Fibroblast of skin of left biceps (primary cell): ENCODE measurements around the gene SOX8.

Source experiments
- DNase-seq, 2 experiments: peaks; one replicate each; pipeline ENCODE4 v3.0.0-alpha.2; 2013; ENCODE audit warnings: low read depth in 2 of 2

Gene SOX8

DNA sequence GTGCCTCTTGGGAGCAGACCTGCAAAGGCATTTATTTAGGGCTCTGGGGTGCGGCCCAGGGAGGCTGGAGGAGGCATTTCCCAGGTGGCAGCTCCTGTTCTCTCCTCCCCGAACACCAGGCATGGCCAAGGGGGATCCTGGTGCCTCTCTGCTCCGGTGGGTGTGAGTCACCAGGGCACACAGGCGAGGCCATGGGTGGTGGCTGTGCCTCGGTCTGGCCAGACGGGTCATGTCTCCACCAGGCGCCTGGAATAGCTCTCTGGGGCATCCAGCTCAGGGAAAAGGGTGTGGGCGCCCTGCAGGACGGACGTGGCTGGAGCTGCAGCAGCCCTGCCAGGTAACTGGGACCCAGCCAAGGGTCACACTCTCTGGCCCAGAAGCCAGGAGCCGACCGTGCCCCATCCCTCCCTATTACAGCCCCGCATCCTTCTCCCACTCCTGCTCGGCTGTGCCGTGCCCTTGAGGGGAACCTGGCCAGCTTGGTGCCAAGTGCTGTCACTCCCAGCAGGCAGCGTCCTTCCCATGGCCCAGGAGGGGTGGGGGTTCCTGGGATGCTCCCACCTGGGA is 25.8 kb downstream of the SOX8 start:
- no peak for DNase-seq

DNA sequence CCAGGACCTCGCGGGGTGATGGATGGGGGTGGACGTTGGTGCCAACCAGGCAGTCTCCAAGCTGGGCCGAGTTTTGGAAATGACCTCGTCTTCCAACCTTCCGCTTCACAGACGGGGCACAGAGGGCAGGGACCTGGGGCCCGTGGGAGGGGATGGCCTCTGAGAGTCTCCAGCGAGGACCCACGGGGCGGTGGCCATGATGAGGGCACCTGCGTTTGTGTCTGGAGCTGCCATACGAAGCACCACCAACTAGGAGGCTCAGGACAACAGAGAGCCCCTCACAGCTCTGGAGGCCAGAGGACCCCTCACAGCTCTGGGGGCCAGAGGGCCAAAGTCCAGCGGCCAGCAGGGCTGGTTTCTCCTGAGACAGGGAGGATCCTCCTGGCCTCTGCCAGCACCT is 26.5 kb downstream of the SOX8 start:
- DNase-seq = no peak

DNA sequence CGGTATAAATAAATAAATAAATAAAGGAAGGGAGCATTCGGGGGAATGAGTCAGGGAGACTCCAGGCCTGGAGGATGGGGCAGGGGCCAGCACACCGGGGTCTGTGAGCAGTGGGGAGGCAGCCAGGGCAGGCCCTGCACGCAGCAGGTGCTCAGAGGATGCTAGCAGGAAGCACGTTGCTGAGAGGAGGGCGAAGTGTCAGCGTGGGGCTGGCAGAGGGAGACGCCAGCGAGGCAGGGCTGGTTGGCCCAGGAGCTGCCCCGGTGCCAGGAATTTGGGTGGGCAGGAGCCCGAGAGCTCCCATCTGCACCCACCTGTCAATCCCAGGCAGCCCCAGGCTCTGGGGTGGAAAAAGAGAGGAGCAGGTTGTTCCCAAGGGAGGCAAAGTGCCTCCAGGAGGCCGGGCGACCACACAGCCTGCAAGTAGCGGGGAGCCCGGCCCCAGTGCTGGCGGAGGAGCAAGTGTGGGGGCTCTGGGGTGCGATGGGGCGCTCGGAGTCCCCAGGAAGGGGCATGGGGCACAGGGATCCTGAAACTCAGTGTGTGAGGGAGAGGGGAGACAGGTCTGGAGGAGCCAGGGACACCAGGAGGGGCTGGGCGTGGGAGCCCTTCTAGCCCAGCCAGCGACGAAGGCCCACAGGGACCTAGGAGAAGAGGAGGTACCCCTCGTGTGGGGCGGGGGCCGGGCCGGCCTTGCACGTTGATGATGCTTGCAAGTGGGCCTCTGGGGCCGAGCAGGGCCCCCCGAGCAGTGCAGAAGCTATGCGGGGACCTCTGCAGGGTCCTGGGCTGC is 28.0 kb downstream of the SOX8 start:
- DNase-seq = no peak

DNA sequence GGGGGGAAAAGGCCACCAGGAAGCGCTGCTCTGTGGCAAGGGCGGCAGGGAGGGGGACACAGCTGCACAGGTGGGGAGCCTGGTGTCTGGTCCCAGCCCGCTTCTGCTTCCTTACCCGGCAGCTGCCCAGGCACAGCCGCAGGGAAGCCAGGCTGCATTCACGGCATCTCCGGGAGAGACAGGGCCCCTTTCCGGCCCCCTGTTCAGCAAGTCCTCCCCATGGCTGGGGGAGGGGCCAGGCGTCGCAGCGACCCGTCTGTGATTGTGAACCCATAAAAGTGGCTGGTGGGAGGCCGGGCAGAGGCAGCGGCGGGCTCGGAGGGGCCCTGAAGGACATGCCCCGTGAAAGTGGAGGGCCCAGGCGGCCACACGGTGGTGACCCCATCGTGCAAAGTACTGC is 28.7 kb downstream of the SOX8 start:
- no peak for DNase-seq

DNA sequence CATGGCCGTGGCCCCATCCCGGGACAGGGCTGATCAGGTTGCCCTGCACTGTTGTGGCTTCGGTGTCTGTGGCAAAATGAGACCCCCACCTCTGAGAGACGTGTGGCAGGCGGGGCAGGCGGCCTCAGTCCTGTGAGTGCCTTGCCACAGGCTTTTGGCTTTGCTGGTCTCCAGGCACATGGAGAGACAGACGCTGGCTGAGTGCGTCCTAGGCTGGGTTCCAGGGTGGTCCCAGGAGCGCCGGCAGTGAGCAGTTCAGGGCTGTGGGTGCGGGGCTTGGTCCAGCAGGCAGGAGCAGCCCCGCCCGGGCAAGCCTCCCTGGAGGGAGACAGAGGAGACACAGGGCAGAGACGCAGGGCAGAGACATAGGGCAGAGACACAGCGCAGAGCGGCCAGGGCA is 29.2 kb downstream of the SOX8 start:
- no peak for DNase-seq

DNA sequence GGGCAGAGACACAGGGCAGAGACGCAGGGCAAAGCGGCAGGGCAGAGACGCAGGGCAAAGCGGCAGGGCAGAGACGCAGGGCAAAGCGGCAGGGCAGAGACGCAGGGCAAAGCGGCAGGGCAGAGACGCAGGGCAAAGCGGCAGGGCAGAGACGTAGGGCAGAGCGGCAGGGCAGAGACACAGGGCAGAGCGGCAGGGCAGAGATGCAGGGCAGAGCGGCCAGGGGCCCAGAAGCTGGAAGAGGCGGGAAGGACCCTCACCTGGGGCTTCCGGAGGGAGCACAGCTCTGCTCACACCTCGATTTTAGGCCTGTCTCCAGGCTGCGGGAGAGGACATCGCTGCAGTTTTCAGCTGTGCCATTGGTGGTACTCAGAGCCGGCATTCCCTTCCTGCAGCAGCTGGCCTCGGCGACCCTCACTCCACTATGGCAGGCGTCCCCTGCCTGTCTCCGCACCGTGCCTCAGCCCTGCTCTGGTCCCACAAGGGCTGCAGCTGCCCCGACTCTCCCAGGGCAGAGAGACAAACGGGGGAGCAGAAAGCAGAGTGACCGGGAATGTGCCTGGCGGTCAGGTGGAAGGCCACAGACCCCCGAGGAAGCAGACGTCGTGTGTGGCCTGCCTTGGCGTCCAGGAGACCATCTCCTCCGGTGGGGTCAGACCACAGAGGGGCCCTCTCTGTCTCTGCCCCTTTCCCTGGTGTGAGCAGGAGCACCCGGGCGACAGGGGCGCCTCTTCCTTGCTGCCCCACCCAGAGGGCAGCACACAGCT is 29.9 kb downstream of the SOX8 start:
- DNase-seq = no peak

DNA sequence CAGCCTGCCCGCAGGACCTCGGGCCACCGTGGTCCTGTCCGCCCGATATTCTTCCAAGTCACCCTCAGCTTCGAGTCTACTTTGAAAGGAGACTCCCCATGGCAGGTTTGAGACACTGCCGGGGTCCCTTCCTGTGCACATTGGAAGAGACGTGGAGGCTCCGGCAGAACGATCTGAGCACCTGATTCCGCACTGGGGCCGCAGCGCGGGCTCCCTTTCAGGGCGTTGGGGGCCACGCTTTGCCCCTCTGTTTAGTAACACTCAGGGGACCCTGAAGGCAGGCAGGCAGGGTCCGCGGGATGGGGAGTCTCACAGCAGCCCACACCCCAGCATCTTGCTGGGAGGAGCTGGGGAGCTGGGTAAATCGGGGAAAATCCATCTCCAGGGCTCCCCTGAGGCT is 30.6 kb downstream of the SOX8 start:
- DNase-seq = no peak

DNA sequence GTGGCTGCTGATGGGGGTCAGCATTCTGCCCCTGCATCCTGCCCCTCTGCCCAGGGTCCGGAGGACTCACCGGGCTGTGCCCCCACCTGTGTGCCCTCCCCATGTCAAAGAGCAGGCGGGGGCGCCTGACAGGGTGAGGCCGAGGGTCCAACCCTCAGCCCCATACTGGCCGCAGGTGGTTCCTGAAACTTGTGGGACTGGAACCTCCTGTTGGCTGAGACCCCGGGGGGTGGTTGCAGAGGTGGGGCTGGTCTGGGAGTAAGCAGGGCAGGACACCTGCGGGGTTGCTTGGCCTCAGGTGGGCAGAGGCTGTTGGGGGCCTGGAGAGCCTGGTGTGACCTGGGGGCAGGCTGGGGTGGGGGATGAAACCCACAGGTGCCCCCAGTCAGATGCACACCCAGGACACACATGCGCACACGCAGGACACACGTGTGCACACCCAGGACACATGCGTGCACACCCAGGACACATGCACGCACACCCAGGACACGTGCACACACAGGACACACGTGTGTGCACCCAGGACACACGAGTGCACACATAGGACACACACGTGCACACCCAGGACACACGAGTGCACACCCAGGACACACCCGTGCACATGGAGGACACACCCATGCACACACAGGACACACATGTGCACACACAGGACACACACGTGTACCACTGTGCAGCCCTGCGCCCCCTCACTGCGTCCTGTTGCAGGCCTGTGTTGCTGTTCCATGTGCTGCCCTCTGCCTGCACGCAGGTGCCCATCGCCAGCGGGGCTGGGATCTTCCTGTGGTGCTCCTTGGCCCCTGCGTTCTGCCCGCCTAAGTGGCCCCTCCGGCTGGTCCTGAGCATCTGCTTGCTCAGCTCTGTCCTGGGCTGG is 31.4 kb downstream of the SOX8 start:
- DNase-seq = no peak

DNA sequence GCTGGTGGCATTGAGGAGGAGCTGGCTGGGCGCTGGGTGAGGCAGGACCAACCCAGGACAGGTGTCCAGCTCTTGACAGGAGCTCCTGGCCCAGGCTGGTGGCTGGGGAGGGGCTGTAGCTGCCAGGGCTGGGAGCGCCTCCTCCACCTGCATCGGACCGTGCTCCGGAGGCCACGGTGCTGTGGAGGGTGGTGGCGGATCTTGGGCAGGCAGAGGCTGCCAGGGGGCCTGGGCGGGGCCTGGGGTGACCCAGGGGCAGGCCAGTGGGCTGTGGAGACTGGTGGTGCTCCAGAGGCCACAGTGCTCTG is 32.0 kb downstream of the SOX8 start:
- DNase-seq = no peak

DNA sequence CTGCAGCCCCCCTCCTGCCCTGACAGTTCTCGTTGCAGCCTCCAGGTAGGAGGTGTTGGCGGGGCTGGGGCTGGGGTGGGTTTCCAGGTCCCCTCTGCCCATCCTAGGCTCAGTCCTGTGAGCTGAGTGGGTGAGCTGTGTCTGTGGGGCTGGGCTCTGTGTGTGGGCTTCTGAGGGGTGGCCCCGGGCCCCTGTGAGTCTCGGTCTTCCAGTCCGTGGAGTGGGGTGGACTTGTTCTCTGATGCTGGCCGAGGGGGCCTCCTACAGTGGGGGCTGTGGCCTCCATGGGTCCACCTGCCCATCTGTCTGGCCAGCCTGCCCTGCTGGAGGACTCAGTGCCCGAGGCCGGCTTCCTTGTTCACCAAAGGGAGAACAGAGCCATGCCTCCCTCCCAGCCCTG is 32.7 kb downstream of the SOX8 start:
- DNase-seq = no peak

DNA sequence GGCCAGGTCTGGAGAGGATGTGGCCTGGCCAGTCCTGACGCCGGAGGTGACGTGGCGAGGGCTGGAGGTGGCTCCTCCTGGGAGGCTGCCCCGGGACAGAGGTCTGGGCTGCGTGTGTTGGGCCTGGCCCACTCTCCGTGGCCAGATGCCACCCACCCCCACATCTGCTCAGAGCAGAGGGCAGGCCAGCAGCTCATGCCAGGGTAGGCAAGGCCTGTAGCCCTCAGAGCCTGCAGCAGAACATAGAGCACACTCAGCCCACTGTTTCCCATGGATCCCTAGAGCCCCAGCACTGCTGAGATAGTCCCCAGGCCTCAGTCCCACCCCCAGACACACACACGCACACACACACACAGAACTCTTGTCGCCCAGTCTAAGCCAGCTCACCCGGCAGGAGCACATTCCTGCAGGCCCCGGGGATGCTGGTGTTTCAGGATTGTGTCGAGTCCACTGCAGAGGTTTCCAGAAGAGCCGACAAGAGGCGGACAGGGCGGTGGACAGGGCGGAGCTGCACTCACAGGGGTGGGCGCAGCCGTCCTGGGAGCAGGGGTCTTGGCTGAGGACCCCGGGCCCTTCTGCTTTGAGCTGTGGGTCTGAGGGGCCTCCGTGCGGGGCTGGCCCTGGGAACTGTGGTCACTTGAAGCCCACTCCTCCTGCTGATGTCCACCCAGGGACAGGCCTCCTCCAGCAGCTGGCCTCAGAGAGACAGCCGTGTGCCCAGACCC is 33.4 kb downstream of the SOX8 start:
- no peak for DNase-seq

DNA sequence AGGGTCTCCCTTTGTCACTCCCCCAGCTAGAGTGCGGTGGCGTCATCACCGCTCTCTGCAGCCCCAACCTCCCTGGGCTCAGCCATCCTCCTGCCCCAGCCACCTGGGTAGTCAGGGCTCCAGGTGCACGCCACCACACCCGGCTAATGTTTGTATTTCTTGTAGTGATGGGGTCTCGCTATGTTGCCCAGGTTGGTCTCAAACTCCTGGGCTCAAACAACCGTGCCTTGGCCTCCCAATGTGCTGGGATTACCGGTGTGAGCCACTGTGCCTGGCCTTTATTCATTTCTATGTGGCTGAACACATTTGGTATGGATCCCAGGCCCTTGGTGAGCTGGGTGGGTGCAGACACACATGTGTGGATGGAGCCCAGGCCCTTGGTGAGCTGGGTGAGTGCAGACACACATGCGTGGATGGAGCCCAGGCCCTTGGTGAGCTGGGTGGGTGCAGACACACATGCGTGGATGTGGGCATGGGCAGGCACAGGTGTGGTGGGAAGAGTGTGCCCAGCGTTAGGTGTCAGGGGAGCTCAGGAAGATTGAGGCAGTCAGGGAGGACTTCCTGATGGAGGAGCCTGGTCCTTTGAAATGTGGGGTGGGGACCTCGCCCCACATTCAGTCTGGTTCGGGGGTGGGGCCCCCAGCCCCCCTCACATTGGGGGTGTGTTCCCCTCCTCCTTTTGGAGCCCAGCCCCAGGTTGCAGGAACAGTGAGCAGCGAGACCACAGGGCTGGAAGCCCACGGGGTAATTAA is 37.1 kb downstream of the SOX8 start:
- DNase-seq = no peak

DNA sequence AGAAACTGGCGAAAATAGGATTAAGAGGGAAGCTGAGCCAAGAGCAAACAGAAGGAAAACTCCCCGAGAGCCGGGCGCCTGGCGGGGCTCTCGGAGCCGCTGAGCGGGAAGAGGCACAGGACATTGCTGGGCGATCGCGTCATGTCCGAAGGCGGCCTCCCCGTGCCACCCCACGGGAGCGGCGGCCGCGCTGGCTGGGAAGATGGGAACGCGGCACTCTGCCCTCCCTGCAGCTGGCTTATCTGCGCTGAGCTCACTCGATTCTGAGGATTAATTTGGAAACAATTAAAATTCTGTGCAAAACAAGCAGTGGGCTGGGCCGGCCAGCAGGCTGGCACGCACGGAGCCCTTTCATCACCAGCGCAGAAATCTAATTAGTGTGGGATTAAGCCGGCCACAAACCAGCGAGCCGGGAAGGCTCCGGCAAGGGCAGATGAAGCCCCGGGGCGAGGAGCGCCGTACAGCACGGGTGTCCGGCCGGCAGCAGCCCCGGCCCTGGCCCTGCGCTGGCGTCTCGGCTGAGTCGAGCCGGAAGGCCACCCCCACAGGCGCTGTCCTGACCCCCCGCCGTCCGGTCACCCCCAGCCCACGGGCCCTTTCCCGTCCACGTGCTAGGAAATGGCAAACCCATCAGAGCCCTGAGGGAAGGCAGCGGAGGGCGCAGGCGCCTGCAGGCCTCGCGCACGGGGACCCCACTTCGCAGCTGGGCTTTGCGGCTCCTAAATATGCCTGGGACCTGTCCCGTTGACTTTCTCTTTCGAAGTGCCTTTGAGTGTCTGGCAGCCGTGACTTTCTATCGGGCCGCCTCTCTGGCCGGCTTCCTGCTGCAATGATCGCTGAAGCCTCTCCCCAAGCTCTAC is 37.9 kb downstream of the SOX8 start:
- no peak for DNase-seq

DNA sequence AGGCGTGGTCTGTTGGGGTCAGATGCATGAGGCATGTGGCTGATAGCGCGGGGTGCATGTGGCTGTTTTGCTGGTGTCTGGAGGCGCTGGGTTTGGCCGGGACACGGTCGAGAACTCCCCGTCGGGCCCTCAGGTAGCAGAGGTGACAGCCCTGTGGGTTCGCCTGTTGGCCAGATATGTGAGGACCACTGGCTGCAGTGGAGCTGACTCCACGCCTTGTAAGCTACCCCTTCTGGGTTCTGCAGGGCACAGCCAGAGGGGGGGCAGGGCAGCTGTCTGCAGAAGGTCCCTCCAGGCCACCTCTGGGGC is 38.5 kb downstream of the SOX8 start:
- DNase-seq = no peak

DNA sequence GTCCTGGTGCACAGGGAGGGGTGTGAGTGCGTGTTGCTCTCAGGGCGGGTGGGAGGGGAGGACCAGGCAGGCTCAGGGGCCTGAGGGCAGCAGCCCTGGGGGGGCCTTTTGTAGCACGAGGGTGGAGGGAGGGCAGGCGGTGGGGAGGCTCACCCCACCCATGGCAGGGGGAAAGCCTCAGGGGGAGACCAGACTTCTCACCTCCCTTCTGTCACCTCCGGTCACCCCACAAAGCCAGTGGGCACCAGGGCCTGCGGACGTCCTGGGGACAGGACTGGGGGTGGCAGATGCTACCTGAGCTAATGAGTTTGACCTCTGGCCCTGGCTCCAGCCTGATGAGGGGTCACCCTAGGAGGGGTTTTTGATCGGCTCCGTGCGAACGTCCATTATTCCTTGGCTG is 39.0 kb downstream of the SOX8 start:
- no peak for DNase-seq

DNA sequence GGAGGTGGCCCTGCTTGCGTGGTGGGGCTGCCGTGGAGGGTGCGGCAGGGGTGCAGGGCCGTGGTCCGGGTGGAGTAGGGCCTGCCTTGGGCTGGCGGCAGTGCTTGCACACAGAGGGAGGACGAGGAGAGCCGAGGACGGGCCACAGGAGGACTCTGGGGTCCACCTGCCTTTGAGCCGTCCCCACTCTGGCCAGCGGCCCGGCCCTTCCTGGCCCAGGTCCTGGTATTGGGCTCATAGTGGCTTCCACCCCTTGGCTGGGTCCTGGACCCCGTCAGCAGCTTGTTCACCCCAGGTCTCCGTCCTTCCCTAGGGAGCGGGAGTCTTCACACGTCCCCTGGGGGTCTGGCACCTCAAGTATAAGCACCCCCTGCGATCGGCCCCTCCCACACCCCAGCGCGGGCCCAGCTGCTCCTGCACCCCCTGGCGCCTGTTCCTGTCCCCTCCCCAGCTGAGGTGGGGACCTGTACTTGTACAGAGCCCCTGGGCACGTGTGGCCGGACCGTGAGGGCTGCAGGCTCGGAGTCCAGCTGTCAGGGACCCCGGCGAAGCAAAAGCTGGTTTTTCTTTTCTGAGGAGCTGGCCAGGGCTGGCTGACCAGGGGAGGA is 40.1 kb downstream of the SOX8 start:
- DNase-seq = no peak

DNA sequence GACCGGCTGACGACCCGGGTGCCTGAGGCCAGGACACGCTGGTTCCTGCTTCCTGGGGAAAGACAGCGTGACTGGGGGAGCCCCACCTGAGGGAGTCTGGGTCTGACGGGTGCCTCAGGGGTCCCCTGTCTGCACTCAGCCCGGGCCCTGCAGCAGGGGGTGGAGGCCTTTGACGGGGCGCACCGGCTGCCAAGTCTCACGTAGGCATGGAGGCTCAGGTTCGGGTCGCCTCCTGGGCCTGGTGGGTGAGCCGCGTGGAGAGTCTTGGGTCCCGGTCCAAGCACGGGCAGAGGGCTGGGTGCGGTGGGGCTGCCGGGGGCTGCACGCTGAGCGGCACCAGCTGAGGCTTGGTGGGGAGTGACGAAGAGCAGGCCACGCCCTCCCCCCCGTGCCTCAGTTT is 40.9 kb downstream of the SOX8 start:
- no peak for DNase-seq

DNA sequence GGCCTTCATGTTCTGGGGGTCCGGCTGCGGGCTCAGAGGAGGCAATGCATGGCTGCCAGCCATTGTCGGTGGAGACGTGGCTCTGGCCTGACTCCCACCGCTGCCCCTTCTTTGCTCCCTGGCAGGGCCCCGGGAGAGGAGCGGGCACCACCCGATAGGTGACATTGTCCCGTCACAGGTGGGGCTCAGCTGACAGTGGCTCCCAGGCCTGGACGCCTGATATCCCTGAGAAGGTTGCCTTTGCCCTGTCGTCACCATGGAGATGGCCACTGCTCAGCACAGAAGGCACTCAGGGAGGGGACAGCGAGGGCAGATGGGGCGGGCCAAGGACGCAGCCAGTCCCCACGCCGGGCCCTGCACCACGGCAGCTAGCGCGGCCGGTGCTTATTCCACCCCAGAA is 42.6 kb downstream of the SOX8 start:
- DNase-seq = no peak

DNA sequence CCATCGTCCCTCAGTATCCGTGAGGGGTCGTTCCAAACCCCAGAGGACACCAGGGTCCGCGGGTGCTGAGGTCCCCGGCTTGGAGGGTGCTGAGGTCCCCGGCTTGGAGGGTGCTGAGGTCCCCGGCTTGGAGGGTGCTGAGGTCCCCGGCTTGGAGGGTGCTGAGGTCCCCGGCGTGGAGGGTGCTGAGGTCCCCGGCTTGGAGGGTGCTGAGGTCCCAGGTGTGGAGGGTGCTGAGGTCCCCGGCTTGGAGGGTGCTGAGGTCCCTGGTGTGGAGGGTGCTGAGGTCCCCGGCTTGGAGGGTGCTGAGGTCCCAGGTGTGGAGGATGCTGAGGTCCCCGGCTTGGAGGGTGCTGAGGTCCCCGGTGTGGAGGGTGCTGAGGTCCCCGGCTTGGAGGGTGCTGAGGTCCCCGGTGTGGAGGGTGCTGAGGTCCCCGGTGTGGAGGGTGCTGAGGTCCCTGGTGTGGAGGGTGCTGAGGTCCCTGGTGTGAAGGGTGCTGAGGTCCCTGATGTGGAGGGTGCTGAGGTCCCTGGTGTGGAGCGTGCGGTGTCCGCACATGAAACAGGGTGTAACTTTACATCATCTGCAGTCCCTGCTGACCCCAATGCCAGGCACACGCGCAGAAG is 43.7 kb downstream of the SOX8 start:
- peak in 1 of 2 experiments; percentile 2 for DNase-seq
